T-helper 1 cell treated with Interleukin-12 subunit alpha and Interleukin-12 subunit beta and Interleukin-4 antibody, amounts not matched to agents 30 ng/mL and 1 ng/mL, for 36 hours (primary cell): ENCODE data around the gene BICDL1. TPM values are rescaled to one million over a fixed set of nuclear protein-coding genes. Genes with fewer than 3 reads are reported as not detected.

Source experiments
- intact Hi-C: fragments of 100-400 bp; cut with micrococcal nuclease; formaldehyde crosslinking; loops from one replicate; pipeline ENCODE4 v1.15.1; 2024
- total RNA-seq: library from RNA; stranded (reverse); gene quantifications from 2 replicates; pipeline ENCODE4 v1.2.3, GENCODE V29; 2022

The BICDL1 gene
- total RNA-seq, 1 donor from 2014 or later: 106 TPM

DNA sequence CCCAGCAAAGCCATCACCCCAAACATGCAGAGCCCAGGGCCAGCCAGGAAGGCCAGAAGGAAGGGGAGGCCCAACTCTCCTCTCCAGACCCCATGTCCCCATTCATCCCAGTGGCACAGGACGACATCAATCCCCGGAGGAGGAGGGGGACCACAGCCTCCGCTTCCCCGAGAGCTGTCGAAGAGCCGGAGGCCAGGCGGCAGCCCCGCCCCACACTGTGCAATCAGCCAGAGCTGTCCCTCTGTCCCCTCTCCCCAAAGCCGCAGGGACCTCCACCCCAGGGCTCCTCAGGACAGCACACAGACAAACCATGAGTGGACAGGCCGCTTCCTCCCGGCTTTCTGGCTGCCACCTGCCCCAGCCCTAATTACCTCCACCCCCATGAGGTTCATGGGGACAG, 110.7 kb downstream of the BICDL1 start:
- intact Hi-C loops: no loop called here

DNA sequence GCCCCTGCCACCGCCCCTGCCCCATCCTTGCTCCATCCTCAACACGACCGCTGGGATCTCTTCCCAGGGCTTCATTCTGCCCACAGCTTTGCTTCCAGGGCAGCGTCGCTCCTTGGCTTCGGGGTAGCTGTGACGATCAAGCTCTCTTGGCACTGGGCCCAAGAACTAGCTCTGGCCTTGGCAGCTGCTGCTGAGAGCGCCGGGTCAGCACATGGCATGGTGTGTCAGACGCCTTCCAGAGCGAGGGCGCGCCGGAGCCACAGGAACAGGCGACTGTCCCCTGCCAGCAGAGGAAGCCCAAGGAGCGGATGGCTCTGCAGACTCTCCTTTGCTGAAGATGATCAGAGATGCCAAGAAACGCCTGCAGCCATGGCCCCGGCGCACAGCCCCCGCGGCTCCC, 111.6 kb downstream of the BICDL1 start:
- intact Hi-C loops: no loop called here

DNA sequence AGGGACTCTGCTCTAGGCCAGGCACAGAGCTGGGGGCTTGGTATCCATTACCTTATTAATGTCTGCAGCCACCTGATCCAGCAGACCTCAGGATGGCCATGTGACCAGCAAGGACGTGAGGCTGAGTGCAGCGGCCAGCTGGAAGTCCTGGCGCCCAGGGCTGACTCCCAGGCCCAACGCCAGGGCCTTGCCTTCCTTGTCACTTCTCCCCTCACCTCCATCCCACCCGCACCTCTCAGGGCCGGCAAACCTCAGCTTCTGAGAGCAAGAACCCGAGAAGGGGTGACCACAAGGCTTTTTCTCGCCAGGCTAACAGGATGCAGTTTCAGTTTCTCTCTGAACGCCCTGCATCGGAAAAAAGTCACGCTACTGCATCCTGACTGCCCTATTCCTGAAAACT, 112.1 kb downstream of the BICDL1 start:
- intact Hi-C loops: no loop called here

DNA sequence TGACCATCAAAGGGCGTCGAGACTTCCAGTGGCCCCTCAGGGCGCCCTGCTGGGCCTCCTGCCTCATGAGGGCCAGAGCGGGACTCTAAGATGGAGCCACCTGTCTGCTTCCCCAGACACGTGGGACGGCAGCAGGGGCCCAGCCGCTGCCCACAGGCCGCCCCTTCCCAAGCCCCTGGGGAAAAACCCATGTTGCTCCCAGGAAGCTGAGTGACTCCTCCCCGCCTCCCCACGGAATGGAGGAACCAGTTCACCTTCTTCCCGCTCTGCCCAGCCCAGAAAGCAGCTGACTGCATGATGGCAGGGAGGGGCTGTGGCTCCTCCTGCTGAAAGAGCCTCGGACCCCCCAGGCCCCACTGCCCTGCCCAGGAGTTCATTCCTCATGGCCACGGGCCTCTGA, 112.6 kb downstream of the BICDL1 start:
- intact Hi-C loops: no loop called here

- intact Hi-C loops: no loop called here
These were observed 113.4 kb downstream of the BICDL1 start for GRCh38 chr12:120102189-120103043.

- intact Hi-C loops: no loop called here
These were observed 114.0 kb downstream of the BICDL1 start for GRCh38 chr12:120103044-120103338.

GRCh38 chr12:120103371-120103770, 114.3 kb downstream of the BICDL1 start:
- intact Hi-C loops: no loop called here

GRCh38 chr12:120106151-120106550, 117.1 kb downstream of the BICDL1 start:
- intact Hi-C loops: no loop called here

DNA sequence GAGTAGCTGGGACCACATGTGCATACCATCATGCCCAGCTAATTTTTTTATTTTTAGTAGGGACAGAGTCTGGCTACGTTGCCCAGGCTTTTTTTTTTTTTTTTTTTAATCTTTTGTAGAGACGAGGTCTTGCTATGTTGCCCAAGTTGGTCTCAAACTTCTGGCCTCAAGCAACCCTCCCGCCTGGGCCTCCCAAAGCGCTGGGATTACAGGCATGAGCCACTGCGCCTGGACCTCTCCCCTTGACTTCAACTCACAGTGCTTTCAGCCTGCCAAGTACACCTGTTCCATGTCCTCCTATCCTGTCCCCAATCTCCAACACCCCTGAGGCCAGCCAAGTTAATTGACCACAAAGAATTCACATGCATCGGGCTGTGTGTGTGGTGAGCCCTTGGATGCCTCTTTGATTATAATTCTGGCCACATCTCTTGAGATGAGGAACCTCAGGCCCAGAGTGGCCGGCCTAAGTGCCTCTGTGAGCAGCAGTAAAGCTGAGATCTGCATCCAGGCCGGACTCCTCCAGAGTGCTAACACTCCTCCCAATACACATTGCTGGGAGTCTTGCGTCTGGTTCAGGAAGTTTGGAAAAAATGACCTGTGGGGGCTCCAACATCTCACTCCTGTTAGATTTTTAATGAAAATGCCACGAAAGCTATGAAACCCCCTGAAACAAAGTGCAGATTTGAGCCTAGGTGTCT, 120.7 kb downstream of the BICDL1 start:
- intact Hi-C loops: no loop called here

DNA sequence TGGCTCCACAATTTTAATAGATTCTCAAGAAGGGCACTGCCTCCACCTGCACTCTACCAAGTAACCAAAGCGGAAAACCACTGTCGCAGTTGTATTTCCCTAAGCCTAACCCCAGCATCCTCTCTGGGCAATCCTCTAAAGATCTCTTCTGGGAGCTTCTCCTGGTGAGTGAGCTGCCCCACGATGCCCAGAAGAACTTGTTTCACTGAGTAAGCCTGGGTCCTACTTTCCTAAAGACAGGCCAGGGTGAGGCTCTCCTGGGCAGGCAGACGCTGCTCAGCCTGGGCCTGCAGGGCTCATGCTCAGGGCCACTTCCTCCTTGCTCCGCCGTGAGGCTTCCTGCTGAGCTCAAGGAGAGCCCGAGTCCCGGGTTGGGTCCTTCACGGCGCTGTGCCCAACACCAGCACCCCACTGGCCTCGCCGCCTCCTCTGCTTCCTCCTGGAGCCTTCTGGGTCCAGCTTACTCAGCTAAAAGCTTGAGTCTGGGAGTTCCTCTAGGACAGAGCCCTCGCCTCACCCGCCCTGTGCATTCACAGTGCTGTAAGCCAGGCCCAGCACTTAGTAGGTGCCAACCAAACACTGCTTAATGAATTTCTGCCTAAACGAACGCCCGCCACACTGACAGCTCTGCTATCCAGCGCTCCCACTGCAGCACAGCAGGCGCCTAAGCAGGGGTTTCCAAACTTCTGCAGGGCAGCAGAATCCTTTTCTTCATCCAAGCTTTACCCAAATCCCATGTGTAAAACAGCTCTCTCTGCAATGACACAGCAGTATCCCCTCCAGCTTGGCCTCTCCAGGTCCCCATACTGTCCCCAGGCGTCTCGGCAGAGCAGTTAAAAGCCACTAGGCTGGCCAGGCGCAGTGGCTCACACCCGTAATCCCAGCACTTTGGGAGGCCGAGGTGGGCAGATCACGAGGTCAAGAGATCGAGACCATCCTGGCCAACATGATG, 121.8 kb downstream of the BICDL1 start:
- intact Hi-C loops: no loop called here

GRCh38 chr12:120115066-120115465, 126.0 kb downstream of the BICDL1 start:
- intact Hi-C loops: loop anchor here (1.0 to 5.0 kb wide), 2 partner anchors 127 to 322 kb away; partner anchors contain the start of gene COX6A1

DNA sequence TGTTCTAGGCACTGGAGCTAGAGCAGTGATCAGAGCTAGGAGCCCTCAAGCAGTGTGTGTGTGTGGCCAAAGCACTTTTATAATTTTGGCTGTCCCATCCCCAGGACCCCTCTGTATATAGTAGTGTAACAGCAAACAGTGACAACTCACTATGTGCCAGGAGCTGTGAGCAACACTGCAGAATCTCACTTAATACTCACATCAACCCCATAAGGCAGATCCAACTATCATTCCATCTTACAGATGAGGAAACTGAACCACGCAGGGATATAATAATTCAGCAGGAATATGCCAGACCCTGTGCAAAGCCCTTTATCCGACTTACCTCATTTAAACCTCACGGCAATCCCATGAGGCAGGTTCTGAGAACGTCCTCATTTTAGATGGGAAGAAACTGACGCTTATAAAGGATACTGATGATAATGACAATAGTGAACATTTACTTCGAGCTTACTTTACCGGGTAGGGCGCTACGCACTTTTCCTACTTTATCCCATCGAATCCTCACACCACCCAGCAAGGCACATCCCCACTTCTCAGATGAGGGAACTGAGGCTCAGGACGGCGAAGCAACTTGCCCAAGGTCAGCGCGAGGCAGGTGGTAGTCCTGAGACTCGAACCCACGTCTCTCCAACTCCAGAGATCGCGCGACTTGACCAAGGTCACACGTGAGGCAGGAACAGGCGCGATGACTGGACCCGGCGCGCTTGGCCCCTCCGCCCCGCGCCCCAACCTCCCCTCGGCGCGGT, 126.8 kb downstream of the BICDL1 start:
- intact Hi-C loops: loop anchor here (1.0 to 5.0 kb wide), 6 partner anchors 29 to 449 kb away; partner anchors contain the start of genes COX6A1 and PXN

- intact Hi-C loops: loop anchor here (1.0 to 5.0 kb wide), 5 partner anchors 29 to 449 kb away; partner anchors contain the start of genes COX6A1 and PXN
These were observed 127.4 kb downstream of the BICDL1 start, which contains the start of gene RAB35 for GRCh38 chr12:120116441-120116791. TSS of gene RAB35 (minus strand) at chr12:120116753. CDS start at chr12:120116650, 103 bp downstream.

GRCh38 chr12:120116792-120117651, 128.0 kb downstream of the BICDL1 start:
- intact Hi-C loops: loop anchor here (1.0 to 5.0 kb wide), 7 partner anchors 30 to 450 kb away; partner anchors contain the start of genes CIT, COX6A1 and PXN

GRCh38 chr12:120117961-120118320, 128.9 kb downstream of the BICDL1 start:
- intact Hi-C loops: loop anchor here (1.0 to 5.0 kb wide), 5 partner anchors 106 to 319 kb away; partner anchors contain the start of genes CIT, COX6A1 and PXN

DNA sequence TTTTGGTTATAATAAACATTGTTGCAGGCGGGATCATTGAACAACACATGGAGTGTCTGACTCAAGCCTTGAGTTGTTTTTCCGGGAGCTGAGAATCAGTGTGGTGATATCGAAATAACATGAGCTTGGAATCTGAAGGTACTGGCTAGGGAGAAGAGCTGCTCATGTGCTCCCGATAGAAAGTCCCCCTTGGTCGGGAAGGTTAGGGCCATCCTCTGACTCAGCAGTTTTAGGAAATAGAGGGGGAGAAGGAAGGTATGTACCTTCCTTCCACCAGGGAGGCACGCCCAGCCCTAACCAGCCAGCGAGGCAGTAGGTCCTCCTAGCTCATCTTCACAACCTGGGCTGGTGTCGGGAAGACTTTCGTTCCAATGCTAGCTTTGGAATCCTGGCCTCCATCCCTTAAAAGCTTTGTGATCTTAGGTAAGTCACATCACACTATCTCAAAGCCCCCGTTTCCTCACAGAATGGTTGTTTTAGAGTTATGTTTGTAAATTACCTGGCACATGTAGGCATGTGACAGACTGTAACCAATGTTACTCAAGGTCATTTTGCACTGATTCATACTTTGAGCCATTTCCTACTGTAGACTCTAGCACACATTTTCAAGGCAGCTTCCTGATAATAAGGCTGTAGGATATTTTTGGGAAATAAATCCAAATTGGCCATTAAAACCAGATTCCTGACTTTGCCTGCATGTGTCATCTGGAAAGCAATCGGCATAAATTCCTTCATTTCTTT, 129.5 kb downstream of the BICDL1 start:
- intact Hi-C loops: loop anchor here (1.0 to 5.0 kb wide), 4 partner anchors 83 to 319 kb away; partner anchors contain the start of genes COX6A1, RNU4-2 and RPLP0

DNA sequence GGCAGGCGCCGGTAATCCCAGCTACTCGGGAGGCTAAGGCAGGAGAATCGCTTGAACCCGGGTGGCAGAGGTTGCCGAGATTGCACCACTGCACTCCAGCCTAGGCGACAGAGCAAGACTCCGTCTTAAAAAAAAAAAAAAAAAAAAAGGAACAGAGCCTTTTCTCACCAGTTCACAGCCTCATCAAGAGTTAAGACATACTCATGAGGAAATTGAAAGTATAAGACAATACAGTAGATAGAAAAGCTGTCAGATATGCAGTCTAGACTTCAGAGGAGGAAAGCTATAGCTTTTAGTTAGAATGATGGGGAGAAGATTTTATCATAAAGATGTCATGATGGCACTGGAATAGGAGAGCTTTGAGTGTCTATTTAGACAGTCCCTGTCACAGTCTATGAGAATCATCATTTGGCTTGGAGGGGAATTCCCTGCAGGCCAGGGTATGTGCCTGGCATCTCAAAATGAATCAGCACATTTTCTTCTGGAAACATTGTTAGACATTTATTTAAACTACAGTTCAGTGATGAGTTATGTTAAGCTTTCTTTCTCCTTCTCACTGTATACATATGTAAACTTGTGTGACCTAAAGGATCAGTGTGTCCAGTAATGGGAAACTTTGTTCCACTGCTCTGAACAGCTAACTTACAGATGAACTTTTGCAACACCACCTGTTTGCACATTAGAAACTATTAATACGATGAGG, 130.4 kb downstream of the BICDL1 start:
- intact Hi-C loops: loop anchor here (1.0 to 5.0 kb wide), 4 partner anchors 82 to 318 kb away; partner anchors contain the start of genes COX6A1, RNU4-2 and RPLP0

DNA sequence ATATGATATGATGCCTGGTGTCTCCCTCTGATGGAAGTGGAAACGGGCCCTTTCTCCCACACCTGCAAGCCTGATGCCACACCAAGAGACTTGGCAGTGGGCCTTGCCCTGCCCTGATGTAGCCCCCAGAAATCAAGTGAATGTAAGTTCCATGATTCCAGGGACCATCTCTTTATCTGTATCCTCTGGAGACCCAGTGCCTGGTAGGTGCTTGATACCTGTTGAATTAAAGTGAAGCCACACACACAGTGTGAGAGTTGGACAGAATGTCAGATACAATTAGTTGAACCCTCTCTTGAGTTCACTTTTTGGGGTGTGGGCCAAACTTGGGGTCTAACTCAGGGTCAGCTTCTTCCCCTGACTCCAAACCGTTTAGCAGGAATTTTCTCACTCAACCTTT, 132.3 kb downstream of the BICDL1 start:
- intact Hi-C loops: no loop called here
